Measurements from ENCODE around the gene GFY. TPM values are rescaled to one million over a fixed set of nuclear protein-coding genes. Genes with fewer than 3 reads are reported as not detected.
A peak's percentile ranks its signal among the peaks of the same experiment; 100 is the strongest.
"Not testable (repeated sequence)": the region's sequence is repeated elsewhere in the genome, so short reads cannot be mapped to it uniquely, and the experiment has no call there.

The GFY gene
- total RNA-seq, 1 donor from 2014 or later, result not detected

GRCh38 chr19:49443366-49444099, 18.3 kb downstream of the GFY start:
- Histone ChIP-seq H3K27ac (peak overlapping the region; percentile 83), H3K27me3 (no peaks in the 10 kb centered on the region), H3K36me3 (no peaks in the 10 kb centered on the region), H3K4me1 (peaks cover 33% of the 10 kb centered on the region), H3K9me3 (no peaks in the 10 kb centered on the region), H3K4me3 (peak overlapping the region; percentile 70 to 90)
- intact Hi-C loops (cut with DNase I), result loop anchor here (10.0 kb wide), 2 partner anchors 79 to 219 kb away; partner anchors contain the start of genes DKKL1 and TEAD2
- peak in 1 of 2 donors; percentile 94 for DNase-seq (ENCODE audit: extremely low spot score in 2 of 2)
- TF ChIP-seq POLR2AphosphoS5 (IDR thresholded peaks at IDR 0.05; ENCODE audit: insufficient read depth in 1 of 2, low read depth in 1 of 2) (peak; percentile 77 to 86), POLR2A (IDR thresholded peaks at IDR 0.05) (peak in 1 of 2 donors; percentile 1), CTCF (IDR thresholded peaks at IDR 0.05) (peak; percentile 80 to 94 (median 87))

GRCh38 chr19:49444100-49444700, 19.0 kb downstream of the GFY start:
- intact Hi-C loops (cut with DNase I), result loop anchor here (10.0 kb wide), 2 partner anchors 79 to 219 kb away; partner anchors contain the start of genes DKKL1 and TEAD2
- Histone ChIP-seq H3K4me1 (peaks cover 35% of the 10 kb centered on the region), H3K4me3 (peak overlapping the region in 1 of 2 donors; percentile 70), H3K27ac (peak overlapping the region; percentile 83)
- H3K27me3 ChIP-seq; H3K9me3 ChIP-seq; DNase-seq (ENCODE audit: extremely low spot score in 2 of 2); H3K36me3 ChIP-seq: not testable (repeated sequence)

- H3K27me3 ChIP-seq, result no peaks in the 10 kb centered on the region
- H3K9me3 ChIP-seq, result no peaks in the 10 kb centered on the region
- H3K27ac ChIP-seq, result no peak overlapping the region
- TF ChIP-seq POLR2A (IDR thresholded peaks at IDR 0.05), result no peak
- no peak for TF ChIP-seq POLR2AphosphoS5 (IDR thresholded peaks at IDR 0.05; ENCODE audit: insufficient read depth in 1 of 2, low read depth in 1 of 2)
- TF ChIP-seq CTCF (IDR thresholded peaks at IDR 0.05), result no peak
- no peak overlapping the region for H3K4me3 ChIP-seq
- peaks cover 45% of the 10 kb centered on the region for H3K4me1 ChIP-seq
- peaks cover 0 to 10% of the 10 kb centered on the region in 2 donors for H3K36me3 ChIP-seq
- intact Hi-C loops (cut with DNase I), result loop anchor here (10.0 kb wide), 2 partner anchors 81 to 221 kb away; partner anchors contain the start of genes DKKL1 and TEAD2
- DNase-seq (ENCODE audit: extremely low spot score in 2 of 2), result no peak
Observed at GRCh38 chr19:49445997-49446396, 20.8 kb downstream of the GFY start.

- peaks cover 31% of the 10 kb centered on the region for H3K4me1 ChIP-seq
- H3K4me3 ChIP-seq, result no peak overlapping the region
- no peak for DNase-seq (ENCODE audit: extremely low spot score in 2 of 2)
- intact Hi-C loops (cut with DNase I), result loop anchor here (10.0 kb wide), 2 partner anchors 83 to 223 kb away; partner anchors contain the start of genes DKKL1 and TEAD2
- no peaks in the 10 kb centered on the region for H3K9me3 ChIP-seq
- peak overlapping the region; percentile 44 for H3K27ac ChIP-seq
- TF ChIP-seq POLR2AphosphoS5 (IDR thresholded peaks at IDR 0.05; ENCODE audit: insufficient read depth in 1 of 2, low read depth in 1 of 2) (no peak), POLR2A (IDR thresholded peaks at IDR 0.05) (no peak), CTCF (IDR thresholded peaks at IDR 0.05) (no peak)
- H3K27me3 ChIP-seq, result no peaks in the 10 kb centered on the region
- H3K36me3 ChIP-seq, result peaks cover 0 to 10% of the 10 kb centered on the region in 2 donors
Observed at GRCh38 chr19:49447485-49448431, 22.6 kb downstream of the GFY start.

GRCh38 chr19:49448432-49448786, 23.2 kb downstream of the GFY start:
- H3K27ac ChIP-seq, result no peak overlapping the region
- H3K4me3 ChIP-seq, result no peak overlapping the region
- peaks cover 0 to 10% of the 10 kb centered on the region in 2 donors for H3K36me3 ChIP-seq
- intact Hi-C loops (cut with DNase I), result loop anchor here (10.0 kb wide), 2 partner anchors 84 to 224 kb away; partner anchors contain the start of genes DKKL1 and TEAD2
- H3K4me1 ChIP-seq, result peaks cover 31% of the 10 kb centered on the region
- TF ChIP-seq POLR2A (IDR thresholded peaks at IDR 0.05), result no peak
- TF ChIP-seq POLR2AphosphoS5 (IDR thresholded peaks at IDR 0.05; ENCODE audit: insufficient read depth in 1 of 2, low read depth in 1 of 2), result no peak
- no peak for TF ChIP-seq CTCF (IDR thresholded peaks at IDR 0.05)
- DNase-seq (ENCODE audit: extremely low spot score in 2 of 2), result no peak
- no peaks in the 10 kb centered on the region for H3K9me3 ChIP-seq
- no peaks in the 10 kb centered on the region for H3K27me3 ChIP-seq

Data from vagina (tissue), 2 donors.